Iris pigment epithelial cell (primary cell): ENCODE results near the gene MLF1.
A peak's percentile ranks its signal among the peaks of the same experiment; 100 is the strongest.

ENCODE experiments used
- DNase-seq: peaks from one replicate; pipeline ENCODE4 v3.0.0-alpha.2; 2011; ENCODE audit warnings: low read depth

The MLF1 gene

GRCh38 chr3:158574646-158575045 is 3.7 kb downstream of the MLF1 start:
- DNase-seq: no peak

GRCh38 chr3:158590223-158590622 is 19.2 kb downstream of the MLF1 start:
- no peak for DNase-seq

- no peak for DNase-seq
Measured at GRCh38 chr3:158600787-158601186, 29.8 kb downstream of the MLF1 start.

- no peak for DNase-seq
Measured at GRCh38 chr3:158602227-158602626, 31.2 kb downstream of the MLF1 start.

- no peak for DNase-seq
Measured at GRCh38 chr3:158617982-158618875, 47.2 kb downstream of the MLF1 start.

GRCh38 chr3:158625881-158626280 is 54.9 kb downstream of the MLF1 start:
- DNase-seq: no peak

GRCh38 chr3:158631981-158632380 is 61.0 kb downstream of the MLF1 start:
- DNase-seq: no peak

- no peak for DNase-seq
Measured at GRCh38 chr3:158640646-158641045, 69.7 kb downstream of the MLF1 start.

- DNase-seq: no peak
Measured at GRCh38 chr3:158642005-158642404, 71.0 kb downstream of the MLF1 start.

- DNase-seq: no peak
Measured at GRCh38 chr3:158642474-158643210, 71.6 kb downstream of the MLF1 start.

GRCh38 chr3:158644345-158644908 is 73.4 kb downstream of the MLF1 start, which contains the start of gene GFM1:
GFM1 (plus strand) TSS chr3:158644527; CDS start chr3:158644635, 108 bp downstream.
- DNase-seq: peak; percentile 97

- DNase-seq: no peak
Measured at GRCh38 chr3:158649791-158650190, 78.8 kb downstream of the MLF1 start.

- no peak for DNase-seq
Measured at GRCh38 chr3:158651192-158651591, 80.2 kb downstream of the MLF1 start.

GRCh38 chr3:158652463-158652862 is 81.5 kb downstream of the MLF1 start:
- DNase-seq: no peak
